GM12878 (cell line): Measurements from ENCODE around the gene NHSL1. TPM values are rescaled to one million over a fixed set of nuclear protein-coding genes. Genes with fewer than 3 reads are reported as not detected.

Experiments used
- ATAC-seq: fragments of 200-7000 bp; cut with Tn5 transposase; 3 replicates; pipeline ENCODE4 v1.9.1; 2020; ENCODE audit warnings: mild to moderate bottlenecking, moderate library complexity
- BruUV-seq: library from RNA; stranded (reverse); fragments of 400-500 nt; replicated peaks from 2 replicates; lab custom pipeline; 2021; lab: Mats Ljungman, UMichigan
- CTCF ChIA-PET: fragments of 300-600 bp; sonication (Branson Sonifier 250); formaldehyde crosslinking; extraction: SDS; loops from one replicate; lab custom pipeline; 2021; ENCODE audit warnings: inconsistent platforms; lab: Yijun Ruan, JAX
- POLR2A ChIA-PET: fragments of 350-600 bp; formaldehyde crosslinking; extraction: SDS; loops from one replicate; lab custom pipeline; 2021; ENCODE audit warnings: inconsistent platforms; lab: Charles Lee
- RAD21 ChIA-PET: fragments of 300-600 bp; sonication (Branson Sonifier 250); formaldehyde crosslinking; loops from one replicate; lab custom pipeline; 2023; ENCODE audit warnings: antibody characterized with exemption; ENCODE audit not compliant: unreplicated experiment; lab: Charles Lee
- SMC1A ChIA-PET: fragments of 300-600 bp; sonication (Branson Sonifier 250); formaldehyde crosslinking; loops from one replicate; lab custom pipeline; 2023; ENCODE audit not compliant: unreplicated experiment, uncharacterized antibody; lab: Charles Lee
- DNase-seq: peaks from one replicate; pipeline ENCODE4 v3.0.0-alpha.2; 2011; ENCODE audit warnings: low read depth, low spot score
- FAIRE-seq: peaks from 3 replicates; lab custom pipeline; 2011; peaks lifted over from hg19 to GRCh38; lab: Jason Lieb, UNC
- H2AFZ ChIP-seq: 2 replicates; pipeline ENCODE4 v1.6.0; 2011; ENCODE audit warnings: low read depth, low read length, control low read depth; ENCODE audit not compliant: control insufficient read depth
- H3K27ac ChIP-seq: 2 replicates; pipeline ENCODE4 v1.5.1; 2011; ENCODE audit warnings: control low read depth; ENCODE audit not compliant: control insufficient read depth, insufficient read depth
- H3K27me3 ChIP-seq, 2 experiments: replicated peaks in 1 of 2; 2 replicates each; pipeline versions ENCODE4 v1.6.0 to v1.6.1; 2011; ENCODE audit warnings: low read length in 1 of 2; ENCODE audit not compliant: control insufficient read depth in 2 of 2, insufficient read depth in 2 of 2
- H3K36me3 ChIP-seq, 2 experiments: 2 replicates each; pipeline ENCODE4 v1.5.1; 2011; ENCODE audit warnings: low read length in 1 of 2; ENCODE audit not compliant: control insufficient read depth in 2 of 2, insufficient read depth in 2 of 2
- H3K4me1 ChIP-seq: 2 replicates; pipeline ENCODE4 v1.6.1; 2011; ENCODE audit warnings: mild to moderate bottlenecking, low read length, moderate library complexity, mixed read lengths; ENCODE audit not compliant: control insufficient read depth, insufficient read depth
- H3K4me2 ChIP-seq: 2 replicates; pipeline ENCODE4 v1.6.0; 2011; ENCODE audit warnings: control low read depth; ENCODE audit not compliant: control insufficient read depth, insufficient read depth
- H3K4me3 ChIP-seq: fragments of 200-600 bp; sonication (generic); 2 replicates; pipeline ENCODE4 v1.5.1; 2016
- H3K79me2 ChIP-seq: 2 replicates; pipeline ENCODE4 v1.6.0; 2011; ENCODE audit warnings: low read length; ENCODE audit not compliant: control insufficient read depth, insufficient read depth
- H3K9ac ChIP-seq: 2 replicates; pipeline ENCODE4 v1.8.0; 2011; ENCODE audit warnings: low read length, control low read depth, mixed read lengths; ENCODE audit not compliant: control insufficient read depth, insufficient read depth
- H3K9me3 ChIP-seq: replicated peaks from 3 replicates; pipeline ENCODE4 v1.5.1; 2011; ENCODE audit warnings: mild to moderate bottlenecking, low read length; ENCODE audit not compliant: control insufficient read depth, insufficient read depth
- H4K20me1 ChIP-seq: 2 replicates; pipeline ENCODE4 v1.6.0; 2011; ENCODE audit not compliant: control insufficient read depth, insufficient read depth
- BCLAF1 ChIP-seq: fragments of 450-650 bp; IDR thresholded peaks from 2 replicates; pipeline ENCODE4 v1.6.1; 2017; ENCODE audit warnings: antibody characterized with exemption, mild to moderate bottlenecking, moderate library complexity
- CBFB ChIP-seq: IDR thresholded peaks from 2 replicates; pipeline ENCODE4 v1.6.1; 2016; ENCODE audit warnings: antibody characterized with exemption, low read depth
- CEBPZ ChIP-seq: fragments of 150-350 bp; IDR thresholded peaks from 2 replicates; pipeline ENCODE4 v1.6.1; 2016; ENCODE audit warnings: low read depth, low read length
- CREM ChIP-seq: IDR thresholded peaks from 2 replicates; pipeline ENCODE4 v1.6.1; 2014; ENCODE audit warnings: antibody characterized with exemption, low read depth
- EGR1 ChIP-seq, 2 experiments: IDR thresholded peaks; 1 replicate in 1 of 2; 2 replicates in 1 of 2; pipeline ENCODE4 v1.6.1; 2011 to 2012; ENCODE audit warnings: low read depth in 2 of 2, low read length in 2 of 2, borderline replicate concordance in 1 of 2, mild to moderate bottlenecking in 1 of 2, moderate library complexity in 1 of 2
- GATAD2B ChIP-seq: fragments of 450-650 bp; conservative IDR thresholded peaks from 2 replicates; pipeline ENCODE4 v1.6.1; 2017; ENCODE audit warnings: low read depth, mild to moderate bottlenecking, moderate library complexity
- HDGF ChIP-seq: fragments of 450-650 bp; IDR thresholded peaks from 2 replicates; pipeline ENCODE4 v1.6.1; 2016; ENCODE audit warnings: antibody characterized with exemption
- NKRF ChIP-seq: fragments of 450-650 bp; conservative IDR thresholded peaks from 2 replicates; pipeline ENCODE4 v1.6.1; 2017; ENCODE audit warnings: mild to moderate bottlenecking, moderate library complexity
- NR2F1 ChIP-seq: fragments of 450-650 bp; conservative IDR thresholded peaks from 2 replicates; pipeline ENCODE4 v1.6.1; 2017; ENCODE audit warnings: mild to moderate bottlenecking
- NRF1 ChIP-seq: conservative IDR thresholded peaks from 2 replicates; pipeline ENCODE4 v1.6.1; 2011; ENCODE audit warnings: mild to moderate bottlenecking, low read depth, low read length, improper control_type of control experiment
- SIN3A ChIP-seq: IDR thresholded peaks from 2 replicates; pipeline ENCODE4 v1.6.1; 2012; ENCODE audit warnings: low read depth, low read length, improper control_type of control experiment
- SMC3 ChIP-seq: IDR thresholded peaks from 2 replicates; pipeline ENCODE4 v1.6.1; 2011; ENCODE audit warnings: low read length, improper control_type of control experiment, borderline replicate concordance
- STAT1 ChIP-seq: fragments of 450-650 bp; conservative IDR thresholded peaks from 2 replicates; pipeline ENCODE4 v1.6.1; 2014; ENCODE audit warnings: antibody characterized with exemption, mild to moderate bottlenecking
- ZSCAN29 ChIP-seq: fragments of 450-650 bp; IDR thresholded peaks from 2 replicates; pipeline ENCODE4 v1.6.1; 2017; ENCODE audit warnings: mild to moderate bottlenecking, moderate library complexity
- WGBS: methylation state at CpG from one replicate; pipeline ENCODE4 v1.1.6; 2016; ENCODE audit warnings: low lambda C conversion rate; ENCODE audit not compliant: insufficient replicate concordance, insufficient coverage; ENCODE audit errors: missing lambda C conversion rate; 5-methylcytosine and 5-hydroxymethylcytosine counted together
- in situ Hi-C: fragments of 300-500 bp; cut with MboI; formaldehyde crosslinking; loops from 9 replicates; pipeline ENCODE4 v1.14.3; 2018; ENCODE audit warnings: mixed read lengths
- intact Hi-C: fragments of 100-400 bp; cut with micrococcal nuclease; formaldehyde crosslinking; loops from one replicate; pipeline ENCODE4 v1.14.2; 2022; ENCODE audit not compliant: unreplicated experiment
- polyA plus RNA-seq, 11 experiments: library from polyadenylated mRNA; depleted of rRNA in 4 of 11; unstranded in 6 of 11; stranded (reverse) in 5 of 11; fragments of >200 nt; fragmentation: Nextera tagmentation in 4 of 11; fragmentation: Illumina TruSeq in 1 of 11; extraction: Ambion mirVana in 4 of 11; extraction: Trizol in 1 of 11; gene quantifications; 1 replicate in 1 of 11; 2 replicates in 10 of 11; pipeline versions ENCODE4 v1.2.1 to v1.2.3, GENCODE V29; 2011 to 2016; ENCODE audit warnings: inconsistent platforms in 2 of 11, missing spikeins in 2 of 11, low read depth in 1 of 11
- total RNA-seq, 4 experiments: library from RNA; depleted of rRNA in 3 of 4; stranded (reverse); fragments of >200 nt in 3 of 4; fragmentation: Illumina TruSeq in 1 of 4; extraction: Trizol in 1 of 4; gene quantifications; 2 replicates each; pipeline versions ENCODE4 v1.2.1 to v1.2.3, GENCODE V29; 2013 to 2021

Gene NHSL1
- total and polyA plus RNA-seq, 10 of the 15 experiments (the other 5 are each of a cell fraction or from before 2014, with no cell fraction given): 0.26 to 14.1 (median 0.90) TPM

- DNase-seq: no peak
- H3K4me1 ChIP-seq: no peaks in the 10 kb centered on the region
- ChIA-PET SMC1A (no interaction called here), POLR2A (no interaction called here), RAD21 (no interaction called here), CTCF (no interaction called here)
- H3K27me3 ChIP-seq: no peaks in the 10 kb centered on the region; a peak in 2 of 4 replicates
- intact Hi-C loops: no loop called here
- in situ Hi-C loops: no loop called here
- FAIRE-seq: no peak
- no peak overlapping the region for H3K4me2 ChIP-seq
- H2AFZ ChIP-seq: no peak overlapping the region
- H3K27ac ChIP-seq: no peak overlapping the region
- H3K79me2 ChIP-seq: no peaks in the 10 kb centered on the region
- H3K9ac ChIP-seq: no peak overlapping the region
- H3K36me3 ChIP-seq: no peaks in the 10 kb centered on the region
- H3K4me3 ChIP-seq: no peak overlapping the region
- no peak for ATAC-seq
- no peaks in the 10 kb centered on the region for H3K9me3 ChIP-seq
- TF ChIP-seq HDGF (no peak), ZSCAN29 (no peak), SMC3 (no peak), EGR1 (IDR thresholded peaks at IDR 0.05; ENCODE audit: borderline replicate concordance in 1 of 2, low read depth in 2 of 2, low read length in 2 of 2) (no peak), SIN3A (no peak), CBFB (no peak), BCLAF1 (no peak), GATAD2B (no peak), NKRF (no peak), NR2F1 (no peak), STAT1 (no peak), NRF1 (no peak), CREM (no peak), CEBPZ (no peak)
- BruUV-seq: no TSS peak
- H4K20me1 ChIP-seq: no peaks in the 10 kb centered on the region
- WGBS: 0% methylated on average over 2 of the region's 2 CpGs
Measured at GRCh38 chr6:138374815-138375214, 124.5 kb downstream of the NHSL1 start.
